A673 (cell line): Measurements from ENCODE around the gene KIRREL3. TPM values are rescaled to one million over a fixed set of nuclear protein-coding genes. Genes with fewer than 3 reads are reported as not detected.

Experiments
- BruUV-seq: library from RNA; stranded (reverse); fragments of 400-500 nt; replicated peaks from 2 replicates; lab custom pipeline; 2021; lab: Mats Ljungman, UMichigan
- CTCF ChIA-PET: fragments of 300-600 bp; sonication (Branson Sonifier 250); formaldehyde crosslinking; loops from one replicate; lab custom pipeline; 2022; ENCODE audit warnings: antibody characterized with exemption; lab: Charles Lee
- POLR2A ChIA-PET: fragments of 300-600 bp; sonication (Branson Sonifier 250); formaldehyde crosslinking; loops from one replicate; lab custom pipeline; 2022; ENCODE audit warnings: antibody characterized with exemption; ENCODE audit not compliant: low non-redundant PET; lab: Charles Lee
- DNase-seq: peaks from one replicate; pipeline ENCODE4 v3.0.0-alpha.2; 2015; ENCODE audit warnings: low spot score
- H3K27ac ChIP-seq: fragments of 200-600 bp; sonication (generic); 2 replicates; pipeline ENCODE4 v1.5.1; 2016; ENCODE audit warnings: mixed run types, low read depth, mild to moderate bottlenecking, mixed read lengths, antibody characterized with exemption, low read length; ENCODE audit not compliant: poor library complexity, severe bottlenecking
- H3K27me3 ChIP-seq: fragments of 200-600 bp; sonication (generic); replicated peaks from 2 replicates; pipeline ENCODE4 v1.6.1; 2017; ENCODE audit warnings: mixed run types, low read depth, mild to moderate bottlenecking, mixed read lengths, antibody characterized with exemption, low read length; ENCODE audit not compliant: insufficient read depth, poor library complexity
- H3K36me3 ChIP-seq: fragments of 200-600 bp; sonication (generic); 2 replicates; pipeline ENCODE4 v1.6.1; 2016; ENCODE audit warnings: mixed run types, mild to moderate bottlenecking, mixed read lengths, antibody characterized with exemption, low read length; ENCODE audit not compliant: insufficient read depth, poor library complexity, severe bottlenecking
- H3K4me1 ChIP-seq: fragments of 200-600 bp; sonication (generic); 2 replicates; pipeline ENCODE4 v1.6.1; 2017; ENCODE audit warnings: mixed run types, mild to moderate bottlenecking, mixed read lengths, antibody characterized with exemption, low read length; ENCODE audit not compliant: insufficient read depth, poor library complexity, severe bottlenecking
- H3K4me3 ChIP-seq: fragments of 200-600 bp; sonication (generic); 2 replicates; pipeline ENCODE4 v1.5.1; 2016; ENCODE audit warnings: low read depth, mixed run types, mild to moderate bottlenecking, mixed read lengths, low read length; ENCODE audit not compliant: poor library complexity, severe bottlenecking
- H3K9me3 ChIP-seq: fragments of 200-600 bp; sonication (generic); 2 replicates; pipeline ENCODE4 v1.6.1; 2016; ENCODE audit warnings: mixed run types, low read depth, mild to moderate bottlenecking, mixed read lengths, antibody characterized with exemption, low read length; ENCODE audit not compliant: poor library complexity, severe bottlenecking
- EZH2 ChIP-seq: fragments of 200-600 bp; sonication (generic); IDR thresholded peaks from 2 replicates; pipeline ENCODE4 v1.6.1; 2017; ENCODE audit warnings: borderline replicate concordance, low read depth, mild to moderate bottlenecking, mixed read lengths, antibody characterized with exemption, low read length; ENCODE audit not compliant: poor library complexity, severe bottlenecking
- intact Hi-C: fragments of 100-400 bp; cut with micrococcal nuclease; formaldehyde crosslinking; loops from one replicate; pipeline ENCODE4 v1.10.0; 2022; ENCODE audit not compliant: unreplicated experiment
- total RNA-seq: library from RNA; stranded (reverse); gene quantifications from 2 replicates; pipeline ENCODE4 v1.2.3, GENCODE V29; 2021
- TF ChIP-seq, protein P1 (sequence below): fragments of 300-800, 200-600 bp; sonication (generic); conservative IDR thresholded peaks from 2 replicates; pipeline ENCODE4 v1.5.1; 2017; ENCODE audit warnings: low read depth, mild to moderate bottlenecking, antibody characterized with exemption, low read length, moderate library complexity, mixed read lengths

KIRREL3 gene
- total RNA-seq, 1 experiment from 2014 or later = not detected

DNA sequence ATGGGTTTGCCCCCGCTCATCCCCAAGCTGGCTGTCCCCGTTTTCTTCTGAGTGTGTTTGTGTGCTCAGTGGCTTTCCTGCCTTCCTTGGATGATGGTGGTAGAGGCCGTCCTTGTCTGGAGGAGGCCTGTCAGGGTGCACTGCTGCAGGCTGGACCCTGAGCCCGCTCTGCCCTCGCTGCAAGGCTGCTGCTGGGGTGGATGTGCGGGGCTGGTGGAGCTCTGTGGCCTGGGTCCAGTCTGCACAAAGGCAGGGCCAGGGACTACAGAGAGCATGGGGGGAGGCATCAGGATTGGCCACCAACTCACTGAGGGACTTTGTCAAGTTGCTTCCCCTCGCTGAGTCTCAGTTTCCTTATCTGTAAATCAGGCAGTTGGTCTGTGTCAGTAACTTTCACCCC, 275.0 kb downstream of the KIRREL3 start:
- ChIA-PET CTCF (no interaction called here), POLR2A (no interaction called here)
- Histone ChIP-seq H3K4me1 (no peaks in the 10 kb centered on the region), H3K27me3 (no peaks in the 10 kb centered on the region), H3K9me3 (no peaks in the 10 kb centered on the region), H3K4me3 (no peak overlapping the region), H3K36me3 (no peaks in the 10 kb centered on the region), H3K27ac (no peak overlapping the region)
- TF ChIP-seq EZH2 = no peak
- TF ChIP-seq, protein P1, sequence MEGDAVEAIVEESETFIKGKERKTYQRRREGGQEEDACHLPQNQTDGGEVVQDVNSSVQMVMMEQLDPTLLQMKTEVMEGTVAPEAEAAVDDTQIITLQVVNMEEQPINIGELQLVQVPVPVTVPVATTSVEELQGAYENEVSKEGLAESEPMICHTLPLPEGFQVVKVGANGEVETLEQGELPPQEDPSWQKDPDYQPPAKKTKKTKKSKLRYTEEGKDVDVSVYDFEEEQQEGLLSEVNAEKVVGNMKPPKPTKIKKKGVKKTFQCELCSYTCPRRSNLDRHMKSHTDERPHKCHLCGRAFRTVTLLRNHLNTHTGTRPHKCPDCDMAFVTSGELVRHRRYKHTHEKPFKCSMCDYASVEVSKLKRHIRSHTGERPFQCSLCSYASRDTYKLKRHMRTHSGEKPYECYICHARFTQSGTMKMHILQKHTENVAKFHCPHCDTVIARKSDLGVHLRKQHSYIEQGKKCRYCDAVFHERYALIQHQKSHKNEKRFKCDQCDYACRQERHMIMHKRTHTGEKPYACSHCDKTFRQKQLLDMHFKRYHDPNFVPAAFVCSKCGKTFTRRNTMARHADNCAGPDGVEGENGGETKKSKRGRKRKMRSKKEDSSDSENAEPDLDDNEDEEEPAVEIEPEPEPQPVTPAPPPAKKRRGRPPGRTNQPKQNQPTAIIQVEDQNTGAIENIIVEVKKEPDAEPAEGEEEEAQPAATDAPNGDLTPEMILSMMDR = no peak
- BruUV-seq = no TSS peak
- DNase-seq = no peak
- intact Hi-C loops = no loop called here

- Histone ChIP-seq H3K36me3 (no peaks in the 10 kb centered on the region), H3K4me1 (no peaks in the 10 kb centered on the region), H3K27ac (no peak overlapping the region), H3K27me3 (no peaks in the 10 kb centered on the region), H3K4me3 (no peak overlapping the region), H3K9me3 (no peaks in the 10 kb centered on the region)
- CTCF ChIA-PET = no interaction called here
- no peak for TF ChIP-seq EZH2
- TF ChIP-seq, protein P1 = no peak
- BruUV-seq = no TSS peak
- DNase-seq = no peak
- POLR2A ChIA-PET = no interaction called here
- intact Hi-C loops = no loop called here
These were observed 275.5 kb downstream of the KIRREL3 start for GRCh38 chr11:126725043-126725442.

- intact Hi-C loops = no loop called here
- no TSS peak for BruUV-seq
- Histone ChIP-seq H3K4me3 (no peak overlapping the region), H3K27me3 (no peaks in the 10 kb centered on the region), H3K27ac (no peak overlapping the region), H3K4me1 (no peaks in the 10 kb centered on the region), H3K9me3 (no peaks in the 10 kb centered on the region), H3K36me3 (no peaks in the 10 kb centered on the region)
- ChIA-PET POLR2A (interaction anchor here (0.6 kb wide), 1 partner anchor 194 kb away, joined by 5 read pairs; no protein-coding TSS in a partner anchor), CTCF (no interaction called here)
- no peak for TF ChIP-seq EZH2
- TF ChIP-seq, protein P1 = no peak
- DNase-seq = no peak
These were observed 276.9 kb downstream of the KIRREL3 start for GRCh38 chr11:126723665-126724045.
